H4 (cell line): Measurements from ENCODE around the gene DPH5. TPM values are rescaled to one million over a fixed set of nuclear protein-coding genes. Genes with fewer than 3 reads are reported as not detected.

Experiments used
- DNase-seq: peaks from one replicate; pipeline ENCODE4 v3.0.0-alpha.2; 2015; ENCODE audit warnings: low spot score
- total RNA-seq: library from RNA; depleted of rRNA; stranded (reverse); fragments of >200 nt; shearing (Covaris generic); gene quantifications from 2 replicates; pipeline ENCODE4 v1.2.3, GENCODE V29; 2014; rRNA removed

Gene DPH5
- total RNA-seq, 1 experiment from 2014 or later, result 49.6 TPM

GRCh38 chr1:100942304-100943046, 83.1 kb downstream of the DPH5 start:
- DNase-seq, result no peak

- DNase-seq, result no peak
These were observed 83.9 kb downstream of the DPH5 start for GRCh38 chr1:100941580-100942216.

- no peak for DNase-seq
These were observed 84.5 kb downstream of the DPH5 start for GRCh38 chr1:100941098-100941527.

Other genes starting within 250 kb of the DPH5 start
- gene EXTL2, start 130.9 kb downstream of the DPH5 start, total RNA-seq, result 21.8 and 31.1 TPM in 2 replicates
- gene SLC30A7, start 129.7 kb downstream of the DPH5 start, total RNA-seq, result 32.7 and 41.3 TPM in 2 replicates
- gene S1PR1, start 211.2 kb upstream of the DPH5 start, total RNA-seq, result 3.2 and 4.9 TPM in 2 replicates